NT2/D1 (cell line): ENCODE results near the gene TYMS.

Source experiments
- DNase-seq: peaks from one replicate; pipeline ENCODE4 v3.0.0-alpha.2; 2011; ENCODE audit warnings: low read depth, low spot score
- H3K27me3 ChIP-seq: 2 replicates; pipeline ENCODE4 v1.6.0; 2011; ENCODE audit warnings: mild to moderate bottlenecking; ENCODE audit not compliant: insufficient read length, insufficient read depth
- H3K36me3 ChIP-seq: 2 replicates; pipeline ENCODE4 v1.6.1; 2011; ENCODE audit warnings: mild to moderate bottlenecking, low read length, mixed read lengths; ENCODE audit not compliant: insufficient read depth, insufficient read length
- H3K4me1 ChIP-seq: 2 replicates; pipeline ENCODE4 v1.5.1; 2011; ENCODE audit not compliant: insufficient read depth, insufficient read length
- H3K4me3 ChIP-seq: 2 replicates; pipeline ENCODE4 v1.5.1; 2011; ENCODE audit warnings: low read depth; ENCODE audit not compliant: insufficient read length
- H3K9ac ChIP-seq: 2 replicates; pipeline ENCODE4 v1.6.0; 2011; ENCODE audit warnings: low read depth; ENCODE audit not compliant: insufficient read length
- H3K9me3 ChIP-seq: 2 replicates; pipeline ENCODE4 v1.5.1; 2011; ENCODE audit warnings: mild to moderate bottlenecking, low read length; ENCODE audit not compliant: insufficient read depth
- SUZ12 ChIP-seq: IDR thresholded peaks from 2 replicates; pipeline ENCODE4 v1.6.1; 2011; ENCODE audit not compliant: insufficient read length, insufficient read depth; ENCODE audit errors: extremely low read depth
- YY1 ChIP-seq: IDR thresholded peaks from 2 replicates; pipeline ENCODE4 v1.6.1; 2011; ENCODE audit not compliant: insufficient read length, insufficient read depth
- ZNF274 ChIP-seq: IDR thresholded peaks from 2 replicates; pipeline ENCODE4 v1.6.1; 2011; ENCODE audit warnings: mild to moderate bottlenecking, low read depth, low read length

TYMS gene

DNA sequence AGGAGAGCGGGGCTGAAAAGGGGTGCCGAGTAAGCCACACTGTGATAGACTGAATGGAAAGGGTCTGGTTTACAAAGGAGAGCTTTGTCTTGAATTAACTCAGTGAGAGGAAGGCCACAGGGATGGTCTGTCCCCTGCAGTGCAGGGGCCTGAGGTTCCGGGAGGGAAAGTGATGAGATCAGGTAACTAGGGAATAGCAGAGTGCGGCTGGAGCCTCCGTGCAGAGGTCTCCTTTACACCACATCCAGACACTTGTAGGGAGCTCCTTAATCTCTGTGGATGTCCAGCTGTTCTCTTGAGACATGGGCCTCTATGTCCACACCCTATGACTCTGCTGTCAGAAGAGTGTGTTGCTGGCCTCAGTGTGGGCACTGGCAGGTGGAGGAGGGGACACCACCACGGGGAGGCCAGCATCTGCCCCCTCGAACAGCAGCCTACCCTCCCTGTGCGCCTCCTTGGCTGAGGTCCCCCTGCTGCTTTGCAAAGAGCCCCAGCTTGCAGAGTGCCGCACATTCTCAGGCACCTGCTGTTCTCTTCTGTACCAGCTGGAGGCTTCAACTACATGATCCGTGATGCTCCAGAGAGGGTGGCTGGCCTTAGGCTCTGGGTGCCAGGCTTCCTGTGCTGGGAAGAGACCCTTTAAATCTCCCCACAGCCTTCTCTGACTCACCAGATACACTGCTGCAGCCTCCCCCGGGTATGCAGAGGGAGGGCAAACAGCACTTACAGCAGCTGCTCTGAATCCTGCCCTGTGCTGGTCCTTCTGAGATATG is 29.1 kb downstream of the TYMS start:
- peaks cover 67% of the 10 kb centered on the region for H3K36me3 ChIP-seq
- H3K4me1 ChIP-seq = peaks cover 7% of the 10 kb centered on the region
- no peak overlapping the region for H3K9ac ChIP-seq
- no peaks in the 10 kb centered on the region for H3K9me3 ChIP-seq
- no peak overlapping the region for H3K4me3 ChIP-seq
- DNase-seq = no peak
- H3K27me3 ChIP-seq = no peaks in the 10 kb centered on the region
- no peak for TF ChIP-seq YY1
- TF ChIP-seq SUZ12 = no peak
- TF ChIP-seq ZNF274 = no peak

DNA sequence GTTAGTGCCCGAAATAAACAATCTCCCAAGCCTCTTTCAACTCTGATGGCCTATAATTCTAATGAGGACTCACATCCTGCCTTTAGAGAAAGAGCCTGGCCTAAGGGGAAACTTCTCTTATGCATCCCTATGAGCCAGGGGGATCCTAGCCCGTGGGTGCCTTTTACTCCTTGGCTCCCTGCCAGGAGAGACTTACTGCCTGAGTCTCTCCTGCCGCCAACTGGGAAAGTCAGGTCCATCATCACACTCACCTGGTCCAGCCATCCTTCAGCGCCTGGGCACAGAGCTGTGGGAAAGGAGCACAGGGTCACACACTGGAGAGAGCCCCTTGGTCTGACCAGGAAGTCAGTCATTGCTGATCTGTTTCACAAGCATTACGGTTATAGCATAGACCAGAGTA is 30.9 kb downstream of the TYMS start:
- Histone ChIP-seq H3K9ac (no peak overlapping the region), H3K36me3 (peaks cover 68% of the 10 kb centered on the region), H3K9me3 (no peaks in the 10 kb centered on the region), H3K4me3 (no peak overlapping the region), H3K4me1 (peaks cover 7% of the 10 kb centered on the region), H3K27me3 (no peaks in the 10 kb centered on the region)
- TF ChIP-seq YY1 (no peak), SUZ12 (no peak), ZNF274 (no peak)
- DNase-seq = no peak

GRCh38 chr18:692824-693223 is 35.4 kb downstream of the TYMS start:
- Histone ChIP-seq H3K4me1 (no peaks in the 10 kb centered on the region), H3K9me3 (no peaks in the 10 kb centered on the region), H3K36me3 (peaks cover 56% of the 10 kb centered on the region), H3K9ac (no peak overlapping the region), H3K4me3 (no peak overlapping the region), H3K27me3 (no peaks in the 10 kb centered on the region)
- DNase-seq = no peak
- TF ChIP-seq YY1 = no peak
- no peak for TF ChIP-seq ZNF274
- TF ChIP-seq SUZ12 = no peak

- peaks cover 55% of the 10 kb centered on the region for H3K36me3 ChIP-seq
- no peak for TF ChIP-seq ZNF274
- no peak for TF ChIP-seq YY1
- no peak for TF ChIP-seq SUZ12
- no peak for DNase-seq
Observed at GRCh38 chr18:693466-694187, 36.2 kb downstream of the TYMS start.

DNA sequence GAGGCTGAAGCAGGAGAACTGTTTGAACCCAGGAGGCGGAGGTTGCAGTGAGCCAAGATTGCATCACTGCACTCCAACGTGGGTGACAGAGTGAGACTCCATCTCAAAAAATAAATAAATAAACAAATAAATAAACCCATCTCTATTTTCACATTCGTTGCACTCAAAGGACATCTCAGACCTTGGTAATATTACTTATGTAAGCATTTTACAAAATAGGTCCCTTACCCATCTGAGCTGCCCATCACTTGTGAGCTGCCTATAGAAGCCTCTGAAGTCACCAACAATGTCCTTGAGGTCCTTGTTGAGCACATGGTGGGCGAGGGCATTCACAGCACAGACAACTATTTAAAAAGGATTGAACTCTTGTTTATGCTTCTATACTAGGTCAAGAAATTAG is 39.6 kb downstream of the TYMS start:
- H3K9ac ChIP-seq = no peak overlapping the region
- peaks cover 44% of the 10 kb centered on the region for H3K36me3 ChIP-seq
- no peak overlapping the region for H3K4me3 ChIP-seq
- no peaks in the 10 kb centered on the region for H3K4me1 ChIP-seq
- no peaks in the 10 kb centered on the region for H3K9me3 ChIP-seq
- no peaks in the 10 kb centered on the region for H3K27me3 ChIP-seq
- DNase-seq = no peak
- TF ChIP-seq ZNF274 = no peak
- no peak for TF ChIP-seq YY1
- TF ChIP-seq SUZ12 = no peak

More at GRCh38 chr18:693466-694187, 36.2 kb downstream of the TYMS start:
- H3K9ac ChIP-seq = no peak overlapping the region
- H3K4me1 ChIP-seq = no peaks in the 10 kb centered on the region
- H3K9me3 ChIP-seq = no peaks in the 10 kb centered on the region
- no peak overlapping the region for H3K4me3 ChIP-seq
- H3K27me3 ChIP-seq = no peaks in the 10 kb centered on the region

GRCh38 chr18:697800-698199 is 40.3 kb downstream of the TYMS start:
- H3K9ac ChIP-seq = no peak overlapping the region
- no peak for DNase-seq
- no peaks in the 10 kb centered on the region for H3K4me1 ChIP-seq
- peaks cover 38% of the 10 kb centered on the region for H3K36me3 ChIP-seq
- no peaks in the 10 kb centered on the region for H3K27me3 ChIP-seq
- H3K4me3 ChIP-seq = no peak overlapping the region
- TF ChIP-seq SUZ12 (no peak), ZNF274 (no peak), YY1 (no peak)
- no peaks in the 10 kb centered on the region for H3K9me3 ChIP-seq

DNA sequence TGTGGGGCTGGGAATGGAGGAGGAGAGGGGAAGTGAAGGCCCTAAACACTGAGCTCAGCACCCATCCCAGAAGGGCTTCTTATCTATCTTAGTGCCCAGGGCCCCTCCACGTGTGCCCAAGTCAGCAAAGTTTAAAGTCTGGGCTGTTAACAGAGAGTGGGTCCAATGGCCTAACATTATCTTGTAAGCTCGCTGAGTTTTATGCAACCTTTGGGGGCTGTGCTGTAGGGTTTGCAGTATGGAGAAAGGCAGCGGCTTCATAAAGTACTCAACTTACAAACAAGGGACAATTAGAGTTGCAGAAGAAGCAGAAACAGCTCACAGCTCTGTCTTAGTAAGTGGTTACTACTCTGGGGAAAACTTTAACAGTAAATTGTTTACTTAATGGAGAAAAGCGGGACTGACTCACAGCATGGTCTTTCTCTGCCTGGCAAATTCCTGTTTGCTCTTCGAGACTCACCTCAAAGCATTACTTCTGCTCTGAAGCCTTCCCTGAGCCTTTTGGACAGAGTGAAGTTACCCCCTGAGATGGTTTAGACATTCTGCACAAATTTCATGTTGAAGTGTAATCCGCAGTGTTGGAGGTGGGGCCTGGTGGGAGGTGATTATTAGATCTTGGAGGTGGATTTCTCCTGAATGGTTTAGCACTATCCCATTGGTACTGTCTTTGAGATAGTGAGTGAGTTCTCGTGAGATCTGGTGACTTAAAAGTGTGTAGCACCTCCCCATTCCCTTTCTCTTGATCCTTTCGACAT is 45.9 kb downstream of the TYMS start:
- Histone ChIP-seq H3K9me3 (no peaks in the 10 kb centered on the region), H3K4me3 (no peak overlapping the region), H3K4me1 (no peaks in the 10 kb centered on the region), H3K36me3 (peaks cover 32% of the 10 kb centered on the region), H3K27me3 (no peaks in the 10 kb centered on the region), H3K9ac (no peak overlapping the region)
- DNase-seq = no peak
- TF ChIP-seq YY1 (no peak), SUZ12 (no peak), ZNF274 (no peak)
